GM21825 (cell line): ENCODE results near the gene RGS3.
"Not testable (repeated sequence)": the region's sequence is repeated elsewhere in the genome, so short reads cannot be mapped to it uniquely, and the experiment has no call there.

Source experiments
- ATAC-seq: cut with Tn5 transposase; IDR thresholded peaks from one replicate; pipeline ENCODE4 v1.9.1; 2021; ENCODE audit warnings: mild to moderate bottlenecking, moderate library complexity; ENCODE audit not compliant: unreplicated experiment

The RGS3 gene

GRCh38 chr9:113631871-113632665 lies 168.5 kb downstream of the RGS3 start:
- no peak for ATAC-seq

GRCh38 chr9:113632776-113633590 lies 169.5 kb downstream of the RGS3 start:
- ATAC-seq: no peak

GRCh38 chr9:113633782-113634595 lies 170.5 kb downstream of the RGS3 start:
- ATAC-seq: no peak

- no peak for ATAC-seq
These were observed 171.3 kb downstream of the RGS3 start for GRCh38 chr9:113634596-113635515.

- no peak for ATAC-seq
These were observed 172.1 kb downstream of the RGS3 start for GRCh38 chr9:113635586-113635985.

GRCh38 chr9:113636165-113636564 lies 172.6 kb downstream of the RGS3 start:
- no peak for ATAC-seq

- no peak for ATAC-seq
These were observed 173.2 kb downstream of the RGS3 start for GRCh38 chr9:113636693-113637092.

- ATAC-seq: no peak
These were observed 175.0 kb downstream of the RGS3 start for GRCh38 chr9:113638490-113638889.

- ATAC-seq: no peak
These were observed 175.4 kb downstream of the RGS3 start for GRCh38 chr9:113638897-113639296.

- not testable (repeated sequence) for ATAC-seq
These were observed 176.0 kb downstream of the RGS3 start for GRCh38 chr9:113639411-113639970.

- no peak for ATAC-seq
These were observed 176.9 kb downstream of the RGS3 start for GRCh38 chr9:113640418-113640817.

GRCh38 chr9:113641100-113641885 lies 177.8 kb downstream of the RGS3 start:
- ATAC-seq: no peak

GRCh38 chr9:113644321-113644720 lies 180.8 kb downstream of the RGS3 start:
- ATAC-seq: no peak

GRCh38 chr9:113645227-113645977 lies 181.9 kb downstream of the RGS3 start:
- ATAC-seq: no peak

- ATAC-seq: no peak
These were observed 182.4 kb downstream of the RGS3 start for GRCh38 chr9:113645978-113646253.

- no peak for ATAC-seq
These were observed 183.0 kb downstream of the RGS3 start for GRCh38 chr9:113646491-113646890.
